GM12878 (cell line): ENCODE data around the gene GPR137B. TPM values are rescaled to one million over a fixed set of nuclear protein-coding genes. Genes with fewer than 3 reads are reported as not detected.

Source experiments
- ATAC-seq: fragments of 200-7000 bp; cut with Tn5 transposase; 3 replicates; pipeline ENCODE4 v1.9.1; 2020; ENCODE audit warnings: mild to moderate bottlenecking, moderate library complexity
- BruUV-seq: library from RNA; stranded (reverse); fragments of 400-500 nt; replicated peaks from 2 replicates; lab custom pipeline; 2021; lab: Mats Ljungman, UMichigan
- CTCF ChIA-PET: fragments of 300-600 bp; sonication (Branson Sonifier 250); formaldehyde crosslinking; extraction: SDS; loops from one replicate; lab custom pipeline; 2021; ENCODE audit warnings: inconsistent platforms; lab: Yijun Ruan, JAX
- POLR2A ChIA-PET: fragments of 350-600 bp; formaldehyde crosslinking; extraction: SDS; loops from one replicate; lab custom pipeline; 2021; ENCODE audit warnings: inconsistent platforms; lab: Charles Lee
- RAD21 ChIA-PET: fragments of 300-600 bp; sonication (Branson Sonifier 250); formaldehyde crosslinking; loops from one replicate; lab custom pipeline; 2023; ENCODE audit warnings: antibody characterized with exemption; ENCODE audit not compliant: unreplicated experiment; lab: Charles Lee
- SMC1A ChIA-PET: fragments of 300-600 bp; sonication (Branson Sonifier 250); formaldehyde crosslinking; loops from one replicate; lab custom pipeline; 2023; ENCODE audit not compliant: unreplicated experiment, uncharacterized antibody; lab: Charles Lee
- DNase-seq: peaks from one replicate; pipeline ENCODE4 v3.0.0-alpha.2; 2011; ENCODE audit warnings: low read depth, low spot score
- FAIRE-seq: peaks from 3 replicates; lab custom pipeline; 2011; peaks lifted over from hg19 to GRCh38; lab: Jason Lieb, UNC
- H2AFZ ChIP-seq: 2 replicates; pipeline ENCODE4 v1.6.0; 2011; ENCODE audit warnings: low read depth, low read length, control low read depth; ENCODE audit not compliant: control insufficient read depth
- H3K27ac ChIP-seq: 2 replicates; pipeline ENCODE4 v1.5.1; 2011; ENCODE audit warnings: control low read depth; ENCODE audit not compliant: control insufficient read depth, insufficient read depth
- H3K27me3 ChIP-seq, 2 experiments: replicated peaks in 1 of 2; 2 replicates each; pipeline versions ENCODE4 v1.6.0 to v1.6.1; 2011; ENCODE audit warnings: low read length in 1 of 2; ENCODE audit not compliant: control insufficient read depth in 2 of 2, insufficient read depth in 2 of 2
- H3K36me3 ChIP-seq, 2 experiments: 2 replicates each; pipeline ENCODE4 v1.5.1; 2011; ENCODE audit warnings: low read length in 1 of 2; ENCODE audit not compliant: control insufficient read depth in 2 of 2, insufficient read depth in 2 of 2
- H3K4me1 ChIP-seq: 2 replicates; pipeline ENCODE4 v1.6.1; 2011; ENCODE audit warnings: mild to moderate bottlenecking, low read length, moderate library complexity, mixed read lengths; ENCODE audit not compliant: control insufficient read depth, insufficient read depth
- H3K4me2 ChIP-seq: 2 replicates; pipeline ENCODE4 v1.6.0; 2011; ENCODE audit warnings: control low read depth; ENCODE audit not compliant: control insufficient read depth, insufficient read depth
- H3K4me3 ChIP-seq: fragments of 200-600 bp; sonication (generic); 2 replicates; pipeline ENCODE4 v1.5.1; 2016
- H3K79me2 ChIP-seq: 2 replicates; pipeline ENCODE4 v1.6.0; 2011; ENCODE audit warnings: low read length; ENCODE audit not compliant: control insufficient read depth, insufficient read depth
- H3K9ac ChIP-seq: 2 replicates; pipeline ENCODE4 v1.8.0; 2011; ENCODE audit warnings: low read length, control low read depth, mixed read lengths; ENCODE audit not compliant: control insufficient read depth, insufficient read depth
- H3K9me3 ChIP-seq: replicated peaks from 3 replicates; pipeline ENCODE4 v1.5.1; 2011; ENCODE audit warnings: mild to moderate bottlenecking, low read length; ENCODE audit not compliant: control insufficient read depth, insufficient read depth
- H4K20me1 ChIP-seq: 2 replicates; pipeline ENCODE4 v1.6.0; 2011; ENCODE audit not compliant: control insufficient read depth, insufficient read depth
- FOXM1 ChIP-seq: IDR thresholded peaks from 2 replicates; pipeline ENCODE4 v1.6.1; 2012; ENCODE audit warnings: low read depth, mild to moderate bottlenecking, inconsistent platforms, low read length, moderate library complexity
- MEF2A ChIP-seq: IDR thresholded peaks from 2 replicates; pipeline ENCODE4 v1.6.1; 2011; ENCODE audit warnings: low read depth, mild to moderate bottlenecking, low read length, moderate library complexity; ENCODE audit not compliant: insufficient read depth
- MTA2 ChIP-seq: fragments of 450-650 bp; IDR thresholded peaks from 2 replicates; pipeline ENCODE4 v1.6.1; 2016; ENCODE audit warnings: low read depth, mild to moderate bottlenecking, moderate library complexity
- NBN ChIP-seq: fragments of 450-650 bp; IDR thresholded peaks from 2 replicates; pipeline ENCODE4 v1.6.1; 2016
- NR2C1 ChIP-seq: fragments of 450-650 bp; IDR thresholded peaks from 2 replicates; pipeline ENCODE4 v1.6.1; 2017; ENCODE audit warnings: antibody characterized with exemption, mild to moderate bottlenecking, moderate library complexity
- RCOR1 ChIP-seq: conservative IDR thresholded peaks from 2 replicates; pipeline ENCODE4 v1.6.1; 2012; ENCODE audit warnings: low read depth, low read length, improper control_type of control experiment
- RUNX3 ChIP-seq: IDR thresholded peaks from 2 replicates; pipeline ENCODE4 v1.6.1; 2012; ENCODE audit warnings: low read length, inconsistent platforms
- STAT3 ChIP-seq: IDR thresholded peaks from 2 replicates; pipeline ENCODE4 v1.6.1; 2011; ENCODE audit warnings: low read depth, low read length, improper control_type of control experiment
- TAF1 ChIP-seq: IDR thresholded peaks from 2 replicates; pipeline ENCODE4 v1.6.1; 2011; ENCODE audit warnings: mild to moderate bottlenecking, low read depth, low read length, borderline replicate concordance
- ZNF217 ChIP-seq: fragments of 450-650 bp; IDR thresholded peaks from 2 replicates; pipeline ENCODE4 v1.6.1; 2017; ENCODE audit warnings: antibody characterized with exemption, mild to moderate bottlenecking
- WGBS: methylation state at CpG from one replicate; pipeline ENCODE4 v1.1.6; 2016; ENCODE audit warnings: low lambda C conversion rate; ENCODE audit not compliant: insufficient replicate concordance, insufficient coverage; ENCODE audit errors: missing lambda C conversion rate; 5-methylcytosine and 5-hydroxymethylcytosine counted together
- in situ Hi-C: fragments of 300-500 bp; cut with MboI; formaldehyde crosslinking; loops from 9 replicates; pipeline ENCODE4 v1.14.3; 2018; ENCODE audit warnings: mixed read lengths
- intact Hi-C: fragments of 100-400 bp; cut with micrococcal nuclease; formaldehyde crosslinking; loops from one replicate; pipeline ENCODE4 v1.14.2; 2022; ENCODE audit not compliant: unreplicated experiment
- polyA plus RNA-seq, 11 experiments: library from polyadenylated mRNA; depleted of rRNA in 4 of 11; unstranded in 6 of 11; stranded (reverse) in 5 of 11; fragments of >200 nt; fragmentation: Nextera tagmentation in 4 of 11; fragmentation: Illumina TruSeq in 1 of 11; extraction: Ambion mirVana in 4 of 11; extraction: Trizol in 1 of 11; gene quantifications; 1 replicate in 1 of 11; 2 replicates in 10 of 11; pipeline versions ENCODE4 v1.2.1 to v1.2.3, GENCODE V29; 2011 to 2016; ENCODE audit warnings: inconsistent platforms in 2 of 11, missing spikeins in 2 of 11, low read depth in 1 of 11
- total RNA-seq, 4 experiments: library from RNA; depleted of rRNA in 3 of 4; stranded (reverse); fragments of >200 nt in 3 of 4; fragmentation: Illumina TruSeq in 1 of 4; extraction: Trizol in 1 of 4; gene quantifications; 2 replicates each; pipeline versions ENCODE4 v1.2.1 to v1.2.3, GENCODE V29; 2013 to 2021
- TF ChIP-seq, protein P1 (sequence below): fragments of 450-650 bp; IDR thresholded peaks from 2 replicates; pipeline ENCODE4 v1.6.1; 2017; ENCODE audit warnings: antibody characterized with exemption, mild to moderate bottlenecking, moderate library complexity
- TF ChIP-seq, protein P2 (sequence below): IDR thresholded peaks from 2 replicates; pipeline ENCODE4 v1.6.1; 2011; ENCODE audit warnings: borderline replicate concordance, low read depth, mild to moderate bottlenecking, moderate library complexity, low read length; ENCODE audit not compliant: insufficient read depth, poor library complexity, severe bottlenecking

Gene GPR137B
- total and polyA plus RNA-seq, 10 of the 15 experiments (the other 5 are each of a cell fraction or from before 2014, with no cell fraction given): 5.4 to 20.8 (median 12.5) TPM

DNA sequence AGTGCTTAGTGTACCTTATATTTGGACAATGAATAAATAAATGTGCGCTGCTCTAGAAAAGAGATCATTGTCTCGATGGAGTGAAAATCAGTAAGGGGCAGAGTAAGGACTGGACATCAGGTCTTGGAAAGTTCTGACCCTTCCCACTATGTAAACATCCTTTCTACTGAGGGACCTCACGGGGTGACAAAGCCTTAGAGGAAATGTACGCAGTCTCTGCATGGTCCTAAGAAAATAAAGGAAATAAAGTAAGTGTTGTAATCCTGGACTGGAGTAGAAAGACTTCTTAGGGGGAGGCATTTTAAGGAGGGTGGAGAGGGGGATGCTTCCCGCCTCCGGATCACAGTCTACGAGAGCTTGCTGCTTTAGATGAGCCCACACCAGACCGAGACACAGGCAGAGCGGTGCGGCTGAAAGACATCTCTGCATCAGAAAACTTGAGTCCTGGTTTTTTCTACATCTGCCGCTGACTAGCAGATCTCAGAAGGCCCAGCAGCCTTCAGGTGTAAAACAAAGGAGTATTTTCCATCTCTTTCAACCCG is 22.3 kb upstream of the GPR137B start:
- in situ Hi-C loops (loop anchor here (25.0 kb wide), 2 partner anchors 167 to 1017 kb away; partner anchors contain the start of gene ERO1B), intact Hi-C loops (no loop called here)
- Histone ChIP-seq H3K4me3 (no peak overlapping the region), H3K9ac (no peak overlapping the region), H3K27me3 (no peaks in the 10 kb centered on the region), H3K4me1 (peaks cover 34% of the 10 kb centered on the region), H3K4me2 (no peak overlapping the region), H2AFZ (no peak overlapping the region), H3K36me3 (no peaks in the 10 kb centered on the region), H3K27ac (no peak overlapping the region; the same call in 1 of the 2 replicates), H3K79me2 (no peaks in the 10 kb centered on the region), H3K9me3 (no peaks in the 10 kb centered on the region), H4K20me1 (no peaks in the 10 kb centered on the region)
- CTCF ChIA-PET: no interaction called here
- FAIRE-seq (no peak), DNase-seq (no peak), ATAC-seq (no peak)
- 96% methylated on average over 12 of the region's 12 CpGs for WGBS
- RAD21 ChIA-PET: interaction anchor here (1.4 to 1.7 kb wide), 2 partner anchors 25 to 53 kb away, joined by 4 to 5 read pairs; no protein-coding TSS in a partner anchor
- BruUV-seq: no TSS peak
- POLR2A ChIA-PET: no interaction called here
- TF ChIP-seq STAT3 (no peak), NBN (no peak), RUNX3 (no peak), TAF1 (no peak), FOXM1 (no peak), ZNF217 (no peak)
- SMC1A ChIA-PET: interaction anchor here (1.2 to 1.5 kb wide), 2 partner anchors 9 to 11 kb away, joined by 3 to 4 read pairs; no protein-coding TSS in a partner anchor

DNA sequence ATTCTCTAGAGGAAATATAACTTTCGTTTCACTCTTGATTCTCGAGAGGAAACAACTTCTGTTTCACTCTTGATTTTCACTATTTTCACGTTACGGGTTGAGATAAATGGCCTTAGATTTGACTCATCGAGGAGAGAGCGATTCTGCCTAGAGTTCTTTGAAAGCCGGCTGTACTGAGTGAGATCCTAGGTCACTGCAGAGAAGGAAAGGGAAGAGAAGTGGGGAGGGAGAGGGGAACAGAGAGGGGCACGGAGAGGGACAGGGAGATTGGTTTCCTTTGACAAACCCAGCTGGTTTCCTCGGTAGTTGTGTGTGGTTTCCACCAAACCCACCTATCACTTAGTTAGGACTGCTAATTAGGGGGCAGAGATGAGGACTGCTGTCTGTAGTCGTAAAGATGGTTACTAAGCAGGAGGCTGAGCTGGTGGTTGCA is 21.6 kb upstream of the GPR137B start:
- intact Hi-C loops (no loop called here), in situ Hi-C loops (loop anchor here (25.0 kb wide), 2 partner anchors 167 to 1017 kb away; partner anchors contain the start of gene ERO1B)
- H4K20me1 ChIP-seq: no peaks in the 10 kb centered on the region
- ChIA-PET CTCF (interaction anchor here (0.6 to 1.2 kb wide), 5 partner anchors 10 to 367 kb away, joined by 3 to 6 read pairs (median 5); no protein-coding TSS in a partner anchor), RAD21 (interaction anchor here (0.8 to 2.1 kb wide), 9 partner anchors 9 to 338 kb away, joined by 3 to 22 read pairs (median 4); no protein-coding TSS in a partner anchor), POLR2A (interaction anchor here (0.7 to 1.2 kb wide), 4 partner anchors 24 to 38 kb away, joined by 3 to 8 read pairs (median 3); no protein-coding TSS in a partner anchor), SMC1A (interaction anchor here (0.7 to 4.7 kb wide), 12 partner anchors 8 to 164 kb away, joined by 3 to 22 read pairs (median 6); no protein-coding TSS in a partner anchor)
- H3K9ac ChIP-seq: peak overlapping the region; percentile 40
- ATAC-seq (peak; percentile 73), DNase-seq (peak; percentile 48), FAIRE-seq (peak; percentile 69)
- H3K4me3 ChIP-seq: 0 out of 2 replicates have a peak overlapping the region, but pooled peaks have one; percentile 13
- H3K27ac ChIP-seq: peak overlapping the region; percentile 51
- no TSS peak for BruUV-seq
- no peaks in the 10 kb centered on the region for H3K79me2 ChIP-seq
- H3K4me1 ChIP-seq: peaks cover 34% of the 10 kb centered on the region
- H3K27me3 ChIP-seq: no peaks in the 10 kb centered on the region
- H3K36me3 ChIP-seq: no peaks in the 10 kb centered on the region
- H3K4me2 ChIP-seq: peak overlapping the region; percentile 89
- H3K9me3 ChIP-seq: no peaks in the 10 kb centered on the region
- H2AFZ ChIP-seq: peak overlapping the region; percentile 71
- 2% methylated on average over 10 of the region's 10 CpGs for WGBS
- TF ChIP-seq NR2C1 (no peak), MTA2 (peak; percentile 86), MEF2A (0 out of 2 replicates have a peak, but pooled peaks have one; percentile 44), RCOR1 (no peak)
- TF ChIP-seq, protein P1, sequence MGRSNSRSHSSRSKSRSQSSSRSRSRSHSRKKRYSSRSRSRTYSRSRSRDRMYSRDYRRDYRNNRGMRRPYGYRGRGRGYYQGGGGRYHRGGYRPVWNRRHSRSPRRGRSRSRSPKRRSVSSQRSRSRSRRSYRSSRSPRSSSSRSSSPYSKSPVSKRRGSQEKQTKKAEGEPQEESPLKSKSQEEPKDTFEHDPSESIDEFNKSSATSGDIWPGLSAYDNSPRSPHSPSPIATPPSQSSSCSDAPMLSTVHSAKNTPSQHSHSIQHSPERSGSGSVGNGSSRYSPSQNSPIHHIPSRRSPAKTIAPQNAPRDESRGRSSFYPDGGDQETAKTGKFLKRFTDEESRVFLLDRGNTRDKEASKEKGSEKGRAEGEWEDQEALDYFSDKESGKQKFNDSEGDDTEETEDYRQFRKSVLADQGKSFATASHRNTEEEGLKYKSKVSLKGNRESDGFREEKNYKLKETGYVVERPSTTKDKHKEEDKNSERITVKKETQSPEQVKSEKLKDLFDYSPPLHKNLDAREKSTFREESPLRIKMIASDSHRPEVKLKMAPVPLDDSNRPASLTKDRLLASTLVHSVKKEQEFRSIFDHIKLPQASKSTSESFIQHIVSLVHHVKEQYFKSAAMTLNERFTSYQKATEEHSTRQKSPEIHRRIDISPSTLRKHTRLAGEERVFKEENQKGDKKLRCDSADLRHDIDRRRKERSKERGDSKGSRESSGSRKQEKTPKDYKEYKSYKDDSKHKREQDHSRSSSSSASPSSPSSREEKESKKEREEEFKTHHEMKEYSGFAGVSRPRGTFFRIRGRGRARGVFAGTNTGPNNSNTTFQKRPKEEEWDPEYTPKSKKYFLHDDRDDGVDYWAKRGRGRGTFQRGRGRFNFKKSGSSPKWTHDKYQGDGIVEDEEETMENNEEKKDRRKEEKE: no peak
- TF ChIP-seq, protein P2, sequence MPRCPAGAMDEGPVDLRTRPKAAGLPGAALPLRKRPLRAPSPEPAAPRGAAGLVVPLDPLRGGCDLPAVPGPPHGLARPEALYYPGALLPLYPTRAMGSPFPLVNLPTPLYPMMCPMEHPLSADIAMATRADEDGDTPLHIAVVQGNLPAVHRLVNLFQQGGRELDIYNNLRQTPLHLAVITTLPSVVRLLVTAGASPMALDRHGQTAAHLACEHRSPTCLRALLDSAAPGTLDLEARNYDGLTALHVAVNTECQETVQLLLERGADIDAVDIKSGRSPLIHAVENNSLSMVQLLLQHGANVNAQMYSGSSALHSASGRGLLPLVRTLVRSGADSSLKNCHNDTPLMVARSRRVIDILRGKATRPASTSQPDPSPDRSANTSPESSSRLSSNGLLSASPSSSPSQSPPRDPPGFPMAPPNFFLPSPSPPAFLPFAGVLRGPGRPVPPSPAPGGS: no peak
